SK-N-SH treated with all-trans-retinoic acid at 6 μM for 48 hours (cell line): ENCODE results near the gene RAG1.

Experiments
- BACH2 ChIP-seq: fragments of 250-450 bp; sonication (Bioruptor Pico); IDR thresholded peaks from 2 replicates; pipeline ENCODE4 v1.9.0; 2021; ENCODE audit warnings: mild to moderate bottlenecking, borderline replicate concordance
- CSDC2 ChIP-seq: fragments of 250-450 bp; sonication (Bioruptor Pico); IDR thresholded peaks from 2 replicates; pipeline ENCODE4 v1.5.0; 2020; ENCODE audit warnings: mild to moderate bottlenecking, moderate library complexity
- GLIS3 ChIP-seq: fragments of 250-450 bp; sonication (Bioruptor Pico); IDR thresholded peaks from 2 replicates; pipeline ENCODE4 v1.5.0; 2020; ENCODE audit warnings: mild to moderate bottlenecking, moderate library complexity
- ISL1 ChIP-seq: fragments of 250-450 bp; sonication (Bioruptor Pico); IDR thresholded peaks from 2 replicates; pipeline ENCODE4 v2.1.2; 2022; ENCODE audit warnings: mild to moderate bottlenecking, moderate library complexity
- TCF4 ChIP-seq: fragments of 250-450 bp; sonication (Bioruptor Pico); IDR thresholded peaks from 2 replicates; pipeline ENCODE4 v1.8.0; 2021; ENCODE audit warnings: mild to moderate bottlenecking, moderate library complexity, borderline replicate concordance
- ZC3H10 ChIP-seq: fragments of 250-450 bp; sonication (Bioruptor Pico); IDR thresholded peaks from 2 replicates; pipeline ENCODE4 v1.5.1; 2021; ENCODE audit warnings: mild to moderate bottlenecking, moderate library complexity
- ZFP3 ChIP-seq: fragments of 250-450 bp; sonication (Bioruptor Pico); IDR thresholded peaks from 2 replicates; pipeline ENCODE4 v1.5.0; 2020; ENCODE audit warnings: mild to moderate bottlenecking, moderate library complexity
- ZFP30 ChIP-seq: fragments of 450-650 bp; formaldehyde crosslinking; IDR thresholded peaks from 2 replicates; pipeline ENCODE4 v1.5.0; 2022; ENCODE audit warnings: mild to moderate bottlenecking, moderate library complexity
- ZNF8 ChIP-seq: fragments of 450-650 bp; formaldehyde crosslinking; IDR thresholded peaks from 2 replicates; pipeline ENCODE4 v1.5.0; 2020; ENCODE audit warnings: mild to moderate bottlenecking, moderate library complexity
- TF ChIP-seq, protein P1 (sequence below): fragments of 250-450 bp; sonication (Bioruptor Pico); IDR thresholded peaks from 2 replicates; pipeline ENCODE4 v1.5.0; 2020; ENCODE audit warnings: mild to moderate bottlenecking, moderate library complexity
- TF ChIP-seq, protein P2 (sequence below): fragments of 250-450 bp; sonication (Bioruptor Pico); IDR thresholded peaks from 2 replicates; pipeline ENCODE4 v1.8.0; 2020; ENCODE audit warnings: mild to moderate bottlenecking, moderate library complexity, borderline replicate concordance

DNA sequence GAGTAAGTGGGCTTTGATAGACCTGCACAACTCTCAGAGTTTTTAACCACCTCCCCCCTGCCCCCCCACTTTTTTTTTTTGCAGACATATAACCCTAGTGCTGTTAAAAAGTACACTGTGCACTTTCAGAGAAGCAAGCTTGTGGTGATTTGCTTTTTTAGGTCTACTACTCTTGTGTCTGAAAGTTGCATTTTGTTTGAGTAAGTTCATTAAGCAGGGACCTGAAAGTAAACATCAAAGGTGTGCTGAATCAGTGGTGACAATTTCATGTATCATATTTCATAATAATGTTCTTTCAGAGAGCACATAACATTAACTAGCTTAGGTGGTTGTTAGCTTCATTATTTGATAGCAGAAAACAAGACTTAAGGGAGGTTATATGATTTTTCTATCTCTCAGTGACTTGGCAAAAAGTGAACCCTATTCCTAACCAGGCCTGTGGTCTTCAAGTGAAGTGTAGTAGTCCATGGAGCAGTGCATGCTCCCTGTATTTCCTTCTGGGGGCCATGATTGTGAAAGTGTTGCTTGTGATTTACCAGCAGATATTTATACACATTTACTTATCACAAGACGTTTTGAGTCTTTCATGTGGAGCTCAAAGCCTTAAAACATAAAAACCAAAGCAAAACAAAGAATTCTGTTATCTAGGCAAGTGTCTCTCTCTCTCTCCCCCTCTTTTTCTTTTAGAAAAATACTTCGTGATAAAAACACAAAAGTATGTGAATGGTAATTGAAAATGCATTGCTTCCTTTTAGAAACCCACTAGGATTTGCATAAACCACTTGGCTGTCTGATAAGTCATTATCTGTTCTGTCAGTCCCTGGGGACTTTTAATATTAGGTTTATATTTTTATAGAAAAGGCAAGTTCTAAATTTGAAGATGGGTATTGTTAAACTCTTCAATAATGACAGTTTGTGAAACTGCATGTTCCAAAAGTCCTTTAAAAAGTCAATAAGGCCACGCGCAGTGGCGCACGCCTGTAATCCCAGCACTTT, 37.7 kb downstream of the RAG1 start:
- TF ChIP-seq GLIS3 (CRISPR knock-in tag), result no peak
- no peak for TF ChIP-seq ISL1 (CRISPR knock-in tag)
- TF ChIP-seq BACH2 (CRISPR knock-in tag), result no peak
- TF ChIP-seq, protein P1, sequence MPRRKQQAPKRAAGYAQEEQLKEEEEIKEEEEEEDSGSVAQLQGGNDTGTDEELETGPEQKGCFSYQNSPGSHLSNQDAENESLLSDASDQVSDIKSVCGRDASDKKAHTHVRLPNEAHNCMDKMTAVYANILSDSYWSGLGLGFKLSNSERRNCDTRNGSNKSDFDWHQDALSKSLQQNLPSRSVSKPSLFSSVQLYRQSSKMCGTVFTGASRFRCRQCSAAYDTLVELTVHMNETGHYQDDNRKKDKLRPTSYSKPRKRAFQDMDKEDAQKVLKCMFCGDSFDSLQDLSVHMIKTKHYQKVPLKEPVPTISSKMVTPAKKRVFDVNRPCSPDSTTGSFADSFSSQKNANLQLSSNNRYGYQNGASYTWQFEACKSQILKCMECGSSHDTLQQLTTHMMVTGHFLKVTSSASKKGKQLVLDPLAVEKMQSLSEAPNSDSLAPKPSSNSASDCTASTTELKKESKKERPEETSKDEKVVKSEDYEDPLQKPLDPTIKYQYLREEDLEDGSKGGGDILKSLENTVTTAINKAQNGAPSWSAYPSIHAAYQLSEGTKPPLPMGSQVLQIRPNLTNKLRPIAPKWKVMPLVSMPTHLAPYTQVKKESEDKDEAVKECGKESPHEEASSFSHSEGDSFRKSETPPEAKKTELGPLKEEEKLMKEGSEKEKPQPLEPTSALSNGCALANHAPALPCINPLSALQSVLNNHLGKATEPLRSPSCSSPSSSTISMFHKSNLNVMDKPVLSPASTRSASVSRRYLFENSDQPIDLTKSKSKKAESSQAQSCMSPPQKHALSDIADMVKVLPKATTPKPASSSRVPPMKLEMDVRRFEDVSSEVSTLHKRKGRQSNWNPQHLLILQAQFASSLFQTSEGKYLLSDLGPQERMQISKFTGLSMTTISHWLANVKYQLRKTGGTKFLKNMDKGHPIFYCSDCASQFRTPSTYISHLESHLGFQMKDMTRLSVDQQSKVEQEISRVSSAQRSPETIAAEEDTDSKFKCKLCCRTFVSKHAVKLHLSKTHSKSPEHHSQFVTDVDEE, result no peak
- TF ChIP-seq, protein P2, sequence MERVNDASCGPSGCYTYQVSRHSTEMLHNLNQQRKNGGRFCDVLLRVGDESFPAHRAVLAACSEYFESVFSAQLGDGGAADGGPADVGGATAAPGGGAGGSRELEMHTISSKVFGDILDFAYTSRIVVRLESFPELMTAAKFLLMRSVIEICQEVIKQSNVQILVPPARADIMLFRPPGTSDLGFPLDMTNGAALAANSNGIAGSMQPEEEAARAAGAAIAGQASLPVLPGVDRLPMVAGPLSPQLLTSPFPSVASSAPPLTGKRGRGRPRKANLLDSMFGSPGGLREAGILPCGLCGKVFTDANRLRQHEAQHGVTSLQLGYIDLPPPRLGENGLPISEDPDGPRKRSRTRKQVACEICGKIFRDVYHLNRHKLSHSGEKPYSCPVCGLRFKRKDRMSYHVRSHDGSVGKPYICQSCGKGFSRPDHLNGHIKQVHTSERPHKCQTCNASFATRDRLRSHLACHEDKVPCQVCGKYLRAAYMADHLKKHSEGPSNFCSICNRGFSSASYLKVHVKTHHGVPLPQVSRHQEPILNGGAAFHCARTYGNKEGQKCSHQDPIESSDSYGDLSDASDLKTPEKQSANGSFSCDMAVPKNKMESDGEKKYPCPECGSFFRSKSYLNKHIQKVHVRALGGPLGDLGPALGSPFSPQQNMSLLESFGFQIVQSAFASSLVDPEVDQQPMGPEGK (CRISPR knock-in tag), result no peak
- no peak for TF ChIP-seq ZFP30
- no peak for TF ChIP-seq ZFP3 (CRISPR knock-in tag)
- TF ChIP-seq CSDC2 (CRISPR knock-in tag), result no peak
- TF ChIP-seq ZC3H10, result no peak
- TF ChIP-seq TCF4, result no peak
- no peak for TF ChIP-seq ZNF8 (CRISPR knock-in tag)
